Heart left ventricle (tissue), 13 donors: ENCODE data around the gene ASPG.

Experiments used
- CTCF ChIP-seq, 12 donors: fragments of 200-600 bp; sonication (generic) in 4 of 12; IDR thresholded peaks; one replicate each; pipeline versions ENCODE4 v1.5.0 to v1.8.0; 2018 to 2022; ENCODE audit warnings: antibody characterized with exemption in 12 of 12, mild to moderate bottlenecking in 5 of 12
- POLR2A ChIP-seq, 2 donors: fragments of 450-650 bp; IDR thresholded peaks; one replicate each; pipeline ENCODE4 v1.6.1; 2017; ENCODE audit warnings: antibody characterized with exemption in 2 of 2, mild to moderate bottlenecking in 2 of 2, moderate library complexity in 2 of 2
- donor health status: ischemic (EF 13 %, LVEDD 7.1; RV severe dilation, severe dysfunction).
- donor health status: DM: no; HTN: yes; CAD: no.
- donor health status: DM: no; HTN: no; CAD: no.
- donor health status: ischemic (EF 25% LVEDD 6.9; RV normal size, moderate dysfunction).
- donor health status: ischemic (EF 25% LVEDD 5.7; RV mildly dilated, moderate dysfunction).
- donor health status: ischemic (EF 35%, LVEDD 5.7; RV mildly dilated, moderate dysfunction).
- donor health status: nonischemic (EF 11% LVEDD 7.7; RV severe dilation, severe dysfunction).
- donor health status: DM: yes; HTN: yes; CAD: no.
- donor health status: PGD.
- donor health status: ischemic (EF 29% LVEDD 5.4; RV normal size, mild dysfunction).
- donor health status: nonischemic (EF 23%, LVEDD 6.1; RV moderate dilation, normal function).

GRCh38 chr14:104119488-104120251 is 34.2 kb downstream of the ASPG start:
- TF ChIP-seq CTCF (IDR thresholded peaks at IDR 0.05) (no peak), POLR2A (IDR thresholded peaks at IDR 0.05) (no peak)
